KMS-11 (cell line): ENCODE results near the gene IRF8.

Experiments used
- H2AFZ ChIP-seq: fragments of 200-600 bp; sonication (generic); 2 replicates; pipeline ENCODE4 v1.6.1; 2016; ENCODE audit warnings: antibody characterized with exemption, mixed run types, low read depth
- H3K27ac ChIP-seq: fragments of 200-600 bp; sonication (generic); 2 replicates; pipeline ENCODE4 v1.6.1; 2016; ENCODE audit warnings: mild to moderate bottlenecking, mixed run types
- H3K27me3 ChIP-seq: fragments of 200-600 bp; sonication (generic); 2 replicates; pipeline ENCODE4 v1.6.1; 2017; ENCODE audit warnings: mild to moderate bottlenecking, low read depth, mixed run types, moderate library complexity; ENCODE audit not compliant: insufficient read depth
- H3K36me3 ChIP-seq: fragments of 200-600 bp; sonication (generic); 2 replicates; pipeline ENCODE4 v1.6.1; 2017; ENCODE audit warnings: mild to moderate bottlenecking, mixed run types; ENCODE audit not compliant: insufficient read depth
- H3K4me1 ChIP-seq: fragments of 200-600 bp; sonication (generic); 2 replicates; pipeline ENCODE4 v1.6.1; 2016; ENCODE audit warnings: mild to moderate bottlenecking, low read depth, mixed run types; ENCODE audit not compliant: poor library complexity, severe bottlenecking
- H3K4me2 ChIP-seq: fragments of 200-600 bp; sonication (generic); 2 replicates; pipeline ENCODE4 v1.7.0; 2016; ENCODE audit warnings: mild to moderate bottlenecking, mixed run types
- H3K4me3 ChIP-seq: fragments of 200-600 bp; sonication (generic); IDR thresholded peaks from 2 replicates; pipeline ENCODE4 v1.6.1; 2017; ENCODE audit warnings: low read depth, low read length, mixed read lengths; ENCODE audit not compliant: insufficient read depth
- H3K79me2 ChIP-seq: fragments of 200-600 bp; sonication (generic); 2 replicates; pipeline ENCODE4 v1.6.1; 2016; ENCODE audit warnings: low read depth, mixed run types; ENCODE audit not compliant: insufficient read depth
- H3K9ac ChIP-seq: fragments of 200-600 bp; sonication (generic); 2 replicates; pipeline ENCODE4 v1.6.1; 2016; ENCODE audit warnings: mild to moderate bottlenecking, mixed run types
- H4K20me1 ChIP-seq: fragments of 200-600 bp; sonication (generic); 2 replicates; pipeline ENCODE4 v1.6.1; 2016; ENCODE audit warnings: mild to moderate bottlenecking, mixed run types; ENCODE audit not compliant: insufficient read depth
- TF ChIP-seq, protein P1 (sequence below): fragments of 200-600 bp; sonication (generic); conservative IDR thresholded peaks from 2 replicates; pipeline ENCODE4 v1.6.1; 2017; ENCODE audit warnings: low read depth, mild to moderate bottlenecking, antibody characterized with exemption, low read length, moderate library complexity, mixed read lengths

Gene IRF8

GRCh38 chr16:85944572-85945423 is 45.8 kb downstream of the IRF8 start:
- TF ChIP-seq, protein P1, sequence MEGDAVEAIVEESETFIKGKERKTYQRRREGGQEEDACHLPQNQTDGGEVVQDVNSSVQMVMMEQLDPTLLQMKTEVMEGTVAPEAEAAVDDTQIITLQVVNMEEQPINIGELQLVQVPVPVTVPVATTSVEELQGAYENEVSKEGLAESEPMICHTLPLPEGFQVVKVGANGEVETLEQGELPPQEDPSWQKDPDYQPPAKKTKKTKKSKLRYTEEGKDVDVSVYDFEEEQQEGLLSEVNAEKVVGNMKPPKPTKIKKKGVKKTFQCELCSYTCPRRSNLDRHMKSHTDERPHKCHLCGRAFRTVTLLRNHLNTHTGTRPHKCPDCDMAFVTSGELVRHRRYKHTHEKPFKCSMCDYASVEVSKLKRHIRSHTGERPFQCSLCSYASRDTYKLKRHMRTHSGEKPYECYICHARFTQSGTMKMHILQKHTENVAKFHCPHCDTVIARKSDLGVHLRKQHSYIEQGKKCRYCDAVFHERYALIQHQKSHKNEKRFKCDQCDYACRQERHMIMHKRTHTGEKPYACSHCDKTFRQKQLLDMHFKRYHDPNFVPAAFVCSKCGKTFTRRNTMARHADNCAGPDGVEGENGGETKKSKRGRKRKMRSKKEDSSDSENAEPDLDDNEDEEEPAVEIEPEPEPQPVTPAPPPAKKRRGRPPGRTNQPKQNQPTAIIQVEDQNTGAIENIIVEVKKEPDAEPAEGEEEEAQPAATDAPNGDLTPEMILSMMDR, result no peak
- H3K4me1 ChIP-seq, result no peaks in the 10 kb centered on the region
- no peak overlapping the region for H3K9ac ChIP-seq
- no peaks in the 10 kb centered on the region for H3K36me3 ChIP-seq
- H3K4me2 ChIP-seq, result no peak overlapping the region
- peaks cover 64% of the 10 kb centered on the region for H3K27me3 ChIP-seq
- no peak overlapping the region for H3K27ac ChIP-seq
- H2AFZ ChIP-seq, result no peak overlapping the region
- H3K79me2 ChIP-seq, result no peaks in the 10 kb centered on the region
- H3K4me3 ChIP-seq, result no peak overlapping the region
- no peaks in the 10 kb centered on the region for H4K20me1 ChIP-seq

DNA sequence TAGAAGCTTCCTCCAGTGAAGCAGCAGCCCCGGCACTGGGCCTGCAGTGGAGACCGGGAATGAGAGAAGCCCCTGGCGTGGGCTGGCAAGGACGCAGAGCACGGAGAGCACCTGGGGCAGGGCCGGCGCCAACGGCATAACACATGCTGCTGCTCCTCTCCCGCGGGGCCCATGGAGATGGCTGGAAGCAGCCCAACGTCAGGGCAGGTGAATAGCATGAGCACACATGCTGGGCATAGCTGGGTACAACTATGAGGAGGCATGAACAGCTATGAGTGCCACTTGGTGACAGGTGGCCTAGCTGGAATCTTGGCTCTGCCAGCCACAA is 46.4 kb downstream of the IRF8 start:
- H3K4me3 ChIP-seq, result no peak overlapping the region
- TF ChIP-seq, protein P1, result no peak
- no peaks in the 10 kb centered on the region for H3K36me3 ChIP-seq
- H3K27ac ChIP-seq, result no peak overlapping the region
- peaks cover 63% of the 10 kb centered on the region for H3K27me3 ChIP-seq
- H4K20me1 ChIP-seq, result no peaks in the 10 kb centered on the region
- H3K4me1 ChIP-seq, result no peaks in the 10 kb centered on the region
- H3K9ac ChIP-seq, result no peak overlapping the region
- no peaks in the 10 kb centered on the region for H3K79me2 ChIP-seq
- no peak overlapping the region for H2AFZ ChIP-seq
- no peak overlapping the region for H3K4me2 ChIP-seq

GRCh38 chr16:85946541-85947124 is 47.7 kb downstream of the IRF8 start:
- no peak overlapping the region for H3K4me3 ChIP-seq
- no peaks in the 10 kb centered on the region for H4K20me1 ChIP-seq
- H3K4me1 ChIP-seq, result no peaks in the 10 kb centered on the region
- H3K27me3 ChIP-seq, result peaks cover 68% of the 10 kb centered on the region
- H3K4me2 ChIP-seq, result no peak overlapping the region
- no peak overlapping the region for H3K27ac ChIP-seq
- H3K79me2 ChIP-seq, result no peaks in the 10 kb centered on the region
- H2AFZ ChIP-seq, result no peak overlapping the region
- H3K36me3 ChIP-seq, result no peaks in the 10 kb centered on the region
- TF ChIP-seq, protein P1, result no peak
- no peak overlapping the region for H3K9ac ChIP-seq

GRCh38 chr16:85947230-85948137 is 48.5 kb downstream of the IRF8 start:
- Histone ChIP-seq H3K4me2 (peak overlapping the region; percentile 17; the same call in 1 of the 2 replicates), H3K79me2 (no peaks in the 10 kb centered on the region), H3K27ac (no peak overlapping the region), H3K36me3 (no peaks in the 10 kb centered on the region), H3K27me3 (peaks cover 68% of the 10 kb centered on the region), H3K4me3 (no peak overlapping the region), H3K9ac (no peak overlapping the region), H2AFZ (no peak overlapping the region), H4K20me1 (no peaks in the 10 kb centered on the region), H3K4me1 (no peaks in the 10 kb centered on the region)
- TF ChIP-seq, protein P1, result no peak
